NCI-H524 treated with DMSO at 0.1 percent for 48 hours (cell line): ENCODE data around the gene ZNF536.
"Not testable (repeated sequence)": the region's sequence is repeated elsewhere in the genome, so short reads cannot be mapped to it uniquely, and the experiment has no call there.

Experiments used
- DNase-seq: peaks from one replicate; lab custom pipeline; 2025; lab: John Stamatoyannopoulos, UW

The ZNF536 gene

DNA sequence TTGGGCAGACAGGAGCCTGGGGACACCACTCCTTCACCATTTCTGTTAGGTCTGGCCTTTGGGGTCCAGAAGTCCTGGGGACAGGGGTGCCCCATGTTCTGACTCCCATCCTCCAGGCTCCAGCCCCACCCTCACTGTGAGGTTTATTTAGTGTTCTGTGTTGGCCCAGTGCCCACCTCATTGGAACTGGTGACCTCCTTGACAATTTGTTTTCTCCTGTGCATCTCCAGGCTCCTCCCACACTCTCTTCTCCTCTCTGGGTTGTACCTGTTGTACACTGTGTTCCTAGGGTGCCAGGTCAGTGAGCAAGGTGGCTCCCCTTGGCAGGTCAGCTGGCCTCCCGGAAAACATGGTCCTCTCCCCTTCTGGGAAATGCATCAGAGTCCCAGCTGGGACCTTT lies 110.8 kb downstream of the ZNF536 start:
- no peak for DNase-seq

DNA sequence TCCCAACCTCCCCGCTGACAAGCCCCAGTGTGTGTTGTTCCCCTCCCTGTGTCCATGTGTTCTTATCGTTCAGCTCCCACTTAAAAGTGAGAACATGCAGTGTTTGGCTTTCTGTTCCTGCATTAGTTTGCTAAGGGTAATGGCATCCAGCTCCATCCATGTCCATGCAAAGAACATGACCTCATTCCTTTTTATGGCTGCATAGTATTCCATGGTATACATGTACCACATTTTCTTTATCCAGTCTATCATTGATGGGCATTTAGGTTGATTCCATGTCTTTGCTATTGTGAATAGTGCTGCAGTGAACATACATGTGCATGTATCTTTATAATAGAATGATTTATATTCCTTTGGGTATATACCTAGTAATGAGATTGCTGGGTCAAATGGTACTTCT lies 114.1 kb downstream of the ZNF536 start:
- not testable (repeated sequence) for DNase-seq

DNA sequence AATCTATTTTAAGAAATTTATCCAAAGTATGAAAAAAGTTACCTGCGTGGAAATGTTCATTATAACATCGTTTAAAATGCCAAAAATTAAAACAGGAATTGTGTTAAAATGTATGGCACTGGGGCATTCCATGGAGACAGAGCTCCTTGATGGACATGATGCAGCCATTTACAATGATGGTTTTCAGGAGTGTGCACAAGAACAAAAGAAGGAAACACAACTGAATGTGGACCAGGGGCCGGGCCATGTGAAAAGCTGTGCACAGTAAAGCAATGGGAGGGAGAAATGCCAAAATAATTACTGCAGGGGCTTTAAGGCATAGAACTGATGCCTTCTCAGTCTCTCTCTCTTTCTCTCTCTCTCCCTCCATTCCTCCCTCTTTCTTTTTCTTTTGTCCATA lies 115.0 kb downstream of the ZNF536 start:
- DNase-seq, result no peak

DNA sequence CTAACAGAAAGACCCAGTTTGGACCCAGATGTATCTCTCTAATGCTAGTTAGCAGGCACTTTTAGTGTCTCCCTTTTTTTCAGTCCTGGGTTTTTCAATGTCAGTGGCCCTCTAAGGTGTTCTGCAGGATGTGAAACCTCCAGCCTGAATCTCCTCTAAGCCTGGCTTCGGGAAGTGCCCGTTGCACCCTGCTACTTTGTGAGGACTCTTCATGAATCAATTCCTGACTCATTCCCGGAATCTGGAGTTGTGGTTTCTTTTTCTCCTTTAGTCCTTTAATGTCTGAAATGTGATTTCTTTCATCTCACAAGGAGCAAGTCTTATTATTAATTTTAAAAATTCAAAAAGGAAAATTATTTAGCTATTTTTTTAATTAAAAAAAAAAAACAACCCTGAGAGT lies 116.0 kb downstream of the ZNF536 start:
- DNase-seq, result no peak

DNA sequence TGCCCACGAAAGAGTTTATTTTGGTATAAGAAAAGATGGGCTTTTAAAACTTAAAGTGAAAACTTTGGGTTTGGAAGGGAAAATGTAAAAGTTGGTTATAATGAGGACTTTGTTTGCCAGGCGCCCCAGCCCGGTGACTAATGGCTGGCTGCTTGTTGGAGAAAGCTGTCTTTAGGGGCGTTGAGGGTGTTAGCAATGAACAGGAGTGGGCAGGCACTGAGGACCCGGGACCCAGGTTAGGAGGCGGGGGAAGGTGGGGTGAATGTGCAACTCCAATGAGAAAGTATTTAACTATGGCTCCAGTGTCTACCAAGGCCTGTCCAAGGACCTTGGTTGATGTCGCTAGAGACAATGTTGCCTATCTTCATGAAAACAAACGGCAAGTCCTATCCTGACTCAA lies 118.6 kb downstream of the ZNF536 start:
- DNase-seq, result no peak

DNA sequence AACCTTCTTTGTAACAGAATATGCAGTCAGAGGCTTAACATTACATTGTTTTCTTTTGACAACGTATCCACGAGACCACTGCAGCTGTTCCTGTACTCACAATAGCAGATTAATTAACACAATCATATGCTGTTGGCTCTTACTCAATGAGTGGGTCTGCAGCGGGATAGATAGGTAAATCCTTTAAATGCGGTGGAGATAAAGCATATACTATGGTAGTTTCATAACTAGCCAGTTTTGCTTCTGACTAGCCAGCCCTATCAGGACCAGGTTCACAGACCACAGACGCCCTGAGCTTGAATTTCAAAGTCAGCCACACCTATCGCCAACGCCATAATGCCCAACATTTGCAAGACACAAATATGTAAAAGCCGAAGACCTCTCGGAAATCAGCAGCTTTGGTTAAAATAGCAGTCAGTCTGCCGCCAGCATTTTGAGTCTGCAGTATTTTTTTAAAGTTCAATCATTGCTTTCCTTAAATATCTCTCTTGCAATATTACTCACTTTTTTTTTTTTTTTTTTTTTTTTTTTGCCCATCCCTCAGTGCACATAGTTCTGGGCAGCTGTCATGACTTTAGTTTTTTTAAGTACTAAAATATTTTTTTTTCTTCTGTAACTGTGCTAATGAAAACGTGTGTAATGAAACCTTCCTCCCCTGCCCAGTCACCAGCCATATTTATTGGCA lies 120.5 kb downstream of the ZNF536 start:
- no peak for DNase-seq

DNA sequence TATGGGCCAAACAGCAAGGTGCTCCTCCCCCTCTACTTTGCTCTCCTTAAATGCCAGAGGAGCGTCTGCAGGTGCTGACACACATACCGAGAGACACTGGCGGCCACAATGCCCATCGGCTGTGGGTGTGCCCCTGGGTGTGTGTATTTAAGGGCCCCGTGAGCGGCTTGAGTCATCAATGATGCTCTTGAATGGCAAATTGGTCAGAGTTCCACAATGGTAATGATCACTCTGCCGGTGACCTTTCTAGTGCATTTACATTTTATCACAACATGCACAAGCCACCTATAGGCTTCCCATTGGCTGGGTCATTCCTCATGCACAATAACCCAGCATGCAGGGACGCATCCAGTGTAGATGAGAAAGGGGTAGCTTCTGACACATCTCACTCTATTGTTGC lies 124.8 kb downstream of the ZNF536 start:
- DNase-seq, result no peak

DNA sequence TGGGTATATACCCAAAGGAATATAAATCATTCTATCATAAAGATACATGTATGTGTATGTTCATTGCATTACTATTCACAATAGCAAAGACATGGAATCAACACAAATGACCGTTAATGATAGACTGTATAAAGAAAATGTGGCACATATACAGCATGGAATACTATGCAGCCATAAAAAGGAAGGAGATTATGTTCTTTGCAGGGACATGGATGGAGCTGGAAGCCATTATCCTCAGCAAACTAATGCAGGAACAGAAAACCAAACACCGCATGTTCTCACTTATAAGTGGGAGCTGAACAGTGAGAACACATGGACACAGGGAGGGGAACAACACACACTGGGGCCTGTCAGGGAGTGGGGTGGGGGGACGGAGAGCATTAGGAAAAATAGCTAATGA lies 125.9 kb downstream of the ZNF536 start:
- DNase-seq, result not testable (repeated sequence)

DNA sequence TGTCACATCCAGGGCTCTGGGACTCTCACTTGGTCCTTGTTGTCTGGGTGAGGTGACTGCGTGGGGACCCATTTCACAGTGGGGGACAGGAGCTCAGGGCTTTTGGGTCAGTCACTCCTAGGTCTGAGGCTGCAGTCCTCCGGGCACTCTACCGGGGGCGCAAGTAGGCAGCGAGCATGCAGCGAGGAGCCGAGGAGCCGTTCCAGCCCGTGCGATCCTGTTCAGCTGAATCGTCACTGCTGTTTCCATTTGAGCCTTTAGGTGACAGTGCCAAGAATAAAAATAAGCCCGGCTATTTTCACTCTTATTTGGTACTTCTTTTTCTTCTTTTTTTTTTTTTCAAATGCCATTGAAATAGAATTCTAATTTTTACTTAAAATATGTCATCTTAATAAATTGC lies 126.5 kb downstream of the ZNF536 start:
- no peak for DNase-seq

DNA sequence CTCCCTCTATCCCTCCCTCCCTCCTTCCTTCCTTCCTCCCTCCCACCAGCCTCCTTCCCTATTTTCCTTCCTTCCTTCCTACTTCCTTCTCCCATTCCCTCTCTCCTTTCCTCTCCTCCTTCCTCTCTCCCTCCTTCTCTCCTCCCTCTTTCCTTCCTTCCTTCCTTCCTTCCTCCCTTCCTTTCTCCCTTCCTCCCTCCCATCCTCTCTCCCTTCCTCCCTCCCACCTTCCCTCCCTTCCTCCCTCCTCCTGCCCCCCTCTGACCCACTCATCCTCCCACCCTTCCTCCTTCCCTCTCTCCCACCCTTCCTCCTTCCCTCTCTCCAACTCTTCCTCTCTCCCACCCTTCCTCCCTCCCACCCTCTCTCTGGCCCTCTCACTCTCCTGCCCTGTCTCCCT lies 132.1 kb downstream of the ZNF536 start:
- DNase-seq, result no peak

DNA sequence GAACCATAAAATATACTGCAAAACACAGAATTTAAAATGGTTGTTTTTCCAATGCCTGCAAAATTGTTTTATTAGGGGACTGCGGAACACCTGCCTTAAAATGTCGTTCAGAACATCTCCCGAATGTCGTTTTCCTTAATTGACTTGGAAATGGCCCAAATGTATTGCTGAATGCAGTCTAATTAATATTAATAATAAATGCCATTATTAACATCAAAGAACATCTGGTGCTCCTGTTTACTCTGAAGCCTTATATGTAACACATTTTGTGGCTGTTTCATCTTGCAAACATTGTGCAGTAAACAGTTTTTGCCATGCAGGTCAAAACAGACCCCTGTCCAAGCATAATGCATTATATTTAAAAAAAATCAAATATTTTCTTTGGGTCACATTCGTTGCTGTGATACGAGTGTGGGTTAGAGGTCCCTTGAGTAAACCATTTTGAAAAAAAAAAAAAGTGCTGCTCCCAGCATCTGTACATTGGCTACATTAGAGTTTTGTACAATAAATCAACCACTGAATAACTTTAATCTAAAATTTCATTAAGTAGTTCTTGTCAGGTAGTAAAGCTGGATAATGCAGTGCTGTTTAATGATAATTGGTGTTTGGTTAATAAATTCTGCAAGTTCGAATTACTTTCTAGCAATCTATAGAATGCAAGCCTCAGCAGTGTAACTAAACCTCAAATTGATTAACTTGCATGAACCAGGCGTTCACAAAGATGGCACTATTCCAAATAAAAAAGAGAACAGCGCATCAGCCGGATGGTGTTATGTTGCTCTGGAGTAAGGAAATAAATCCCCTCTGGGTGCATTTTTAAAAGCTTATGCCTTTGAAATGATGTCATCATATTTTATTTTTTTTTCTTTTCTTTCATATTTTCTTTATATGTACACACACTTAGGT lies 140.2 kb downstream of the ZNF536 start:
- no peak for DNase-seq

DNA sequence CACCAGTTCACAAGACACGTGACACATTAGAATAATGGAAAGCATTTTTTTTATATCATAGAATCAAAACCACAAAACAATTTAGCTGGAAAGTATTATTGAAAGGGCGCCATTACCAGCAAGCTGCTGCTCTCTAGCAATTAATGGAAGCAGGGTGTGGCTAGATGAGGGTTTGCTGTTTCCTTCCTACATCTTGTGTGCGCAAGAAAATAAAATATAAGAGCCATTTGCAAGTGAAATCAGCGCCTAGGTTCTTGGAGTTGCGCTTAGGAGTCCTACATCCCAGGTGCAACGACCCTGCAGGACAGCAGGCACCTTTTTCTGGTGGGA lies 140.9 kb downstream of the ZNF536 start:
- no peak for DNase-seq

DNA sequence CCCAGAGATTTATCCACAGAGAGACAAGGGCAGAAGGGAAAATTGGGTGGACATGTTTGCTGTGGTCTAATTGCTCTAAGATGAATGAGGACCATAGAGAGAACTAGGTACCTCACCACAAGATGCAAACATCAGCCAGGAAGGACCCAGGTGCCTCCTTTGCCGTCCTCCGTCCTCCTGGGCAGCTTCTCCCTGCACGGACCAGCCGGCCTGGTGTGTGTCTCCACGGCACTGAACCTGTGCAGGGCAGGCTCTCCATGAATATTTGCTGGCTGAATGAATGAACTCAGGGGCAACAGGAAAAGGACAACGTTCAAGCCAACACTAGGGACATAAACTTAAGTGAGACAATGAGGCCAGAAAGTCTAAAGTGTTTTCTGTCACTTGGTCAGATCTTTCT lies 143.9 kb downstream of the ZNF536 start:
- no peak for DNase-seq

DNA sequence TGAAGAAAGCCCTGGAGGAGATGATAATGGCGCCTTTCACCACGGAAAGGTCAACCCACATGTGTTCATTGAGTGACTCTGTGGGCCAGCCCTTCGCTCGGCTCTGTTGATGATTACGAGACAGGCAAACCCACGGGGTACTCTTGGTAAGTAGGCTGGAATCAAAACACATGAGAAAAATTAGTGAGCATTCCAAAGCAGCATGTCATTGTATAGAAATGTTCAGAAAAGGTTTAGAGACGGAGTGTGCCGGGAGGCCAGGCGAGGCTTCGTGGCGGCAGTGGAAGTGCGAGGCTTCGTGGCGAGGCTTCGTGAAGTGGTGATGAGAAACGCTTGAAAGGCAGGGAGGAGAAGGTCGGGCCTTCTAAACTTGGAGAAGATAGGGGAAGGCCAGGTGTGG lies 144.3 kb downstream of the ZNF536 start:
- DNase-seq, result no peak

DNA sequence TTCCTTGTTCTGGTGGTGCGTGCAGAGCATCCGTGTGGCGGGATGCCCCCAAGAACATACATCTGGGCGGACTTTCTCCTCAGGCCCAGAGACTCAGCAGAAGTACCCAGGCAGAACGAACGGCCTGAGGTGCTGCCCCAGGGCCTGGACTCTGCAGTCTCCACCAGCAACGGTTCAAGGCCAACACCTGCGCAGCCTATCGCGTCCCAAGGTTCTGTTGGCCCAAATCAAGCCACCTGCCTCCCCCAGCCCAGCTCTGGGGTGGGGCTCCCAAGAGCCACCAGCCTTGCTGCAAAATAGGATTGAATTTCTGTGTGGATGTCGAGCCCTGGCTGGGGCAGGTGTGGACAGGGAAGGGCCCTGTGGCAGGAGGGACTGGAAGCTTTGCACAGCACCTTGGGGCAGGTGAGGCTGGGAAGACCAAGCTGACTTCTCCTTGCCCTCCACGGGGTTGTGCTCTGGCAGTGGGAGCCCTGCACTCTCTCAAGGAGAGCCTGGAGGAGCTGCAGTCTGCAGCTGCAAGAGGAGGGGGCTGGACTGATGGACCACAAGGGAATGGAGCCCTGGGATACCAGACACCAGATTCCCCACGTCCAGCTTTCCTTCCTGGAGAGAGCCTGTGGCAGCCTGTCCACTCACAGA lies 146.9 kb downstream of the ZNF536 start:
- DNase-seq, result no peak

DNA sequence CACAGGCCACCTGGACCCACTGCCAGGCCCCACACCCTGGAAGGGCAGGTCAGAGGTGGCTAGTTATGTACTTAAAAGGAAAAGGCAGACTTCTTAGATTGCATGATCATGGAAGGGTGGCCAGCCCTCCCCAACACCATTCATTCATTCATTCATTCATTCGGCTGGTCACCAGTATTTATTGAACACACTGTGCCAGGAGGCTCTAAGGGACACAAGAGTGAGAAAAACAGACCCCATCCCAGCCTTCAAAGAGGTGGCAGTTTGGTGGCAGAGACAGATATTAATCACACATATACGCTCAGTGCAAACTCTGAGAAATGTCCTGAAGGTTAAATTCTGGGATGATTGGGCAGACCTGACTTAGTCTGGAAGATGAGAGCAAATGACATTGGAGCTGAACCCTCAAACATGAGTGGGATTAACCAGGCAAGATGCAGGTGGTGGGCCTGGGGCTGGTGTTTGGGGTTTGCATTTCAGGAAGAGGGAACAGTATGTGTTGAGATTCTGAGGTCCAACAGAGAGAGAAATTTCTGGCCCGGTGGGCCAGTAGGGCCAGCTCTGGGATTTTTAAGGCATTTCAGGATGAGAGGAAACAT lies 147.5 kb downstream of the ZNF536 start:
- no peak for DNase-seq

DNA sequence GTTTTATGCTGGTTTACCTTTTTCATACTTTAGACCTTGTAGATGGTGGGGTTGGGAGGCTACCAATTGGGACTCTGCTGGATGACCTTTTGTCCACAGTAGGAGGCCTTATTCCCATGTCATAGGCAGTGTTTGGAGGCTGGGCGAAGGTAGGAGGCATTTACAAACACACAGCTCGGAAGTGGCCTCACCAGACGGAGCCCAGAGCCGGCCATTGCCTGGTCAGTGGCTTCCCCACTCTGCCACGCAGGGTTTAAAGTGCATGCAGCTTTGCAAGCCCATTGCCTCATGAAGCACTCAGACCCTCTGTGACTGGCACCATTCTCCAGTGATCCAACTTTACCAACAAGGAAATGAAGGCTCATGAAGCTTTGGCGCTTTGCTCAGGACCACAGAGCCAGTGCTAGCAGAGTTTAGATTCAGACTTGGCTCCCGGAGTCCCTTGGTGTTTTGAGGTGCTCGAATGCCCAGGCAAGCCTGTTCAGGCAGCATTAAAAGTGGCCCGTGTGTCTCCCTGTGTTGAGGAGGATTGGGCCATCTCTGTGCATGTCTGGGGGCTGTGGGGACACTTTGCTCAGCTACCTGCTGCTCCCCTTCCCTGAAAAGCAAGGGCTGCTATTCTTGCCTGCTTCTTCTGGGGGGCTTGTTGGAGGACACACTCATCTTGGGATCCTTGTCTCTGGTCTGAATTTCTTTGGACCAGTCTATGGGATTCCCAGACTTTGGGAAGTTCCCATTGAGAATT lies 148.7 kb downstream of the ZNF536 start:
- DNase-seq, result no peak

DNA sequence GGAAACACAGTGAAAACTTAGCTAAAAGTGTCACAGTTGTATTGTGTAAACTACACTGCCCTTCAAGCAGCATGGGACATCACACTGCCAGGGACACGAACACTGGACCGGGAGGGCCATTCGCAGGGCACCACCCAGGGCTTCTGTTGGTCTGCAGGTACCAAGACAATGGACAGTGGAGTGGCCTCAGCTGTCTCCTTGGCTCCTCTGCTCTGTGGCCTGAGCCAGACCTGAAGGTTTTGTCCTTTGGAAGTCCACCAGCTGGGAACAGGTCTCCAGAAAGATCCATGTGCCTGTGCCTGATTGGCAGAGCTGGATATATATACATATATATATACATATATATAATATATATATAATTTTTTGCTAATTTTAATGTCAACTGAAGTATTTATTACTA lies 149.8 kb downstream of the ZNF536 start:
- no peak for DNase-seq

DNA sequence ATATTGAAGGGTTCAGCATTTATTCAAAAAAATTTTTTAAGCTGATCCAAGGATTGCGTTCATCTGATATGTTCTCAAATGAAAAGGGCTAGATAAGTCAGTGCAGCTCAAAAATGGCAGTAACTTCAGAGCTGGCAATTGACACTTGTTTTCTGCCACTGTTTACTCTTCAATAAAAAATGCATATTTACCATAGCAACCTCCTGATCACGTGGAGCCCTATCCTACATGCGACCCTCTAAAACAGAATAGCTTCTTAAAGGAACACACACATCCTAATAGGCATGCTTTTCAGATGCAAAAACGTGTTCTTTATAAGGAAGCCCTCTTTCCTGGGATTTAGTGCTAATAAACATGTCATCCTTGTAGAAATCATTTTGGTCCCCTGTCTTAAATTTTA lies 150.2 kb downstream of the ZNF536 start:
- DNase-seq, result no peak

DNA sequence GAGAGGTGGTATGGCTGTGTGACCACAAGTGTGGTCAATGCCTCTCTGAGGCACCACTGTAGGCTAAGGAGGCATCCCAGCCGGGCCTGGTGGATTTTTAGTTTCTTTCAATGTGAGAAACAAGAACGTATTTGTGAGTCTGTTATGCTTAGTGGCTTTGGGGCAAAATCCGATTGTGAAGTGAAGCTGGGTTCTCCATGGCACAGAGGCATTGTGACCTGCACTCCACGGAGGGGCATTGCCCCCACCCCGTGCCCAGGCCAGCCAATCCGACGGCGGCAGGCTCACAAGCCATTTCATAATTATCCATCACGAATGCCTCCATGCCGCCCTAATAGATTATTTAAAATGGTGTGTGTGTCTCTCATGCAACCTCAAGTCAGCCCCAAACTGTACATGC lies 151.6 kb downstream of the ZNF536 start:
- no peak for DNase-seq

DNA sequence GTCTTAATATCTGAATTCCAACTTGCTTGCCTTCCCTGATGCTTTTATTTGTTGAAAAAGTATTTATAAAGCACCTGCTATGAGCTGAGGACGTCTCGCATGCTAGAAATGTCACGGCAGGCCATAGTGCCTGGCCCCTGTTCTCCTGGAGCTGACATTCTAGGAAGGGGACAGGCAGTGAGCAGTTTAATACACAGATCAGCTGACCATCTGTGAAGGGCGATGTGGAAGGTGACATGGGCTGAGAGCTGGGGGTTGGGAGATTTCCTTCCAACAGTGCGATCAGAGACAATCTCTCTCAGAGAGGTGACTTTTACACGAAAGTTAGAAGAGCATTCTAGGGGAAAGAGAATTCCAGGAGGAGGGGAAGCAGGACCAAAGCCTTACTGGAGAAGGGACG lies 153.2 kb downstream of the ZNF536 start:
- DNase-seq, result no peak

DNA sequence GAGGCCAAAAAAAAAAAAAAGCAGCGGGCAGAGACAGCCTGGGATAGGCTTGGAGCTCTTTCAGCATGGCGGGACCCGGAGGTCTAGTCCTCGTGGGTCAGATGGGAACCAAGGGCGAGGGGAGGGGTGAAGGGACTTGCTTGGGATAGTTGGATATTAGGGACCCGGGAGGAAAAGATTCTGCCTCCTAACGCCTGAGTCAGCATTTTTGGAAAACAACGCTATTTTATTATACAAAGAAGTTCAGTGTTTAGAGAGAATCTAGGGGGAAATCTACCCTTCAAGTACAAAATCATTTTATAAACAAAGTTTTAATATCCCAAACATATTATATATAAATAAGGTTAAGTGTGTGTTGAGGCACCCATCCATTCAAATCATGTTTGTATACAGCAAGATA lies 156.7 kb downstream of the ZNF536 start:
- DNase-seq, result no peak
